CD4-positive, alpha-beta T cell treated with Interleukin-10 for 1 hour (primary cell): ENCODE results near the gene USP32.
A peak's percentile ranks its signal among the peaks of the same experiment; 100 is the strongest.
"Not testable (repeated sequence)": the region's sequence is repeated elsewhere in the genome, so short reads cannot be mapped to it uniquely, and the experiment has no call there.

Experiments
- DNase-seq: peaks from one replicate; pipeline ENCODE4 v3.0.0-alpha.2; 2020

USP32 gene

DNA sequence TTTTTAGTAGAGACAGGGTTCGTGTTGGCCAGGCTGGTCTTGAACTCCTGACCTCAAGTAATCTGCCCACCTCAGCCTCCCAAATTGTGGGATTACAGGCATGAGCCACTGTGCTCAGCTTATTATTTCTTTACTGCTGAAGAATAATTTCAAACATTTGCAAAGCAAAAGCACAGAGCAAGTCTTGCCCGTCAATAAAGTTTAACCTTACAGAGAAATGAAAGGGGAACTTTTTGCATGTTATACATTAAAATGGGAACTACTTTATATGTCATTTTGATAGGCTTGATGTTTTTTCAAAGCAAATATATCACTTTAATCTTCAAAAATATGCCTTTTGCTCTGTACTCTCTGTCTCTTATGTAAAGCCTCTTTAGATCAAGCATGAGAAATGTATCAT lies 173.2 kb downstream of the USP32 start:
- not testable (repeated sequence) for DNase-seq

GRCh38 chr17:60215895-60216294 lies 176.0 kb downstream of the USP32 start:
- not testable (repeated sequence) for DNase-seq

DNA sequence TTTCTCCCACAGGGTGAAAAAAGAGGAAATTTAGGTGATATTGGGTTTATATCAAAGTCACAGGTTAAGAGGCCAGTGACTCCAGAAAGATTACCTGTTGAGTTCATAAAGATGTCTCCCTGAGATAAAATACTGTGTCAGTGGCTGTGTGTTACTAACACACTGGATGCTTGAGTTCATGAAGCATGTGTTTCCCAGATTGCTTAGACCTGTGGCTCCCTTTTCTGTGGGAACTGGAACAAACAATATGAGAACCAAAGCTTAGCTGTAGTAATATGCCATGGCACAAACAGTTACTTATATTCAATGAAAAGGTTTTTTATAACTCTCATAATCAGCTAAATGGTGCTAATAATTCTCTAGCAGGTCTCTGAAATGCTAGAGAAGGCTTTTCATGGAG lies 180.7 kb downstream of the USP32 start:
- not testable (repeated sequence) for DNase-seq

GRCh38 chr17:60208302-60208701 lies 183.6 kb downstream of the USP32 start:
- DNase-seq: not testable (repeated sequence)

- DNase-seq: not testable (repeated sequence)
Observed at GRCh38 chr17:60205782-60206181, 186.2 kb downstream of the USP32 start.

DNA sequence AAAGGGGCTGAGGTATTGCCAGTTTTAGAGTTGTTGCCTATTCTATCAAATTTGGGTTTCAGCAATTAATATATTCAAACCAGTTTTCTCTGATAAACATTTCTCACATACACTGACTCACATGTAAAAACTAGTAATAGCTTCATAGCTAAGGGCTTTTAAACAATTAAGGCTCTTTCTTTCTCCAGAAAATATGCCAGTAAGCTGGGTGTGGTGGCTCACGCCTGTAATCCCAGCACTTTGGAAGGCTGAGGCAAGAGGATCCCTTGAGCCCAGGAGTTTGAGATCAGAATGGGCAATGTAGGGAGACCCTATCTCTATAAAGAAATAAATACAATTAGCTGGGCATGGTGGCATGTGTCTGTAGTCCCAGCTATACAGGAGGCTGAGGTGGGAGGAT lies 193.3 kb downstream of the USP32 start:
- DNase-seq: not testable (repeated sequence)

- DNase-seq: not testable (repeated sequence)
Observed at GRCh38 chr17:60194141-60194540, 197.8 kb downstream of the USP32 start.

DNA sequence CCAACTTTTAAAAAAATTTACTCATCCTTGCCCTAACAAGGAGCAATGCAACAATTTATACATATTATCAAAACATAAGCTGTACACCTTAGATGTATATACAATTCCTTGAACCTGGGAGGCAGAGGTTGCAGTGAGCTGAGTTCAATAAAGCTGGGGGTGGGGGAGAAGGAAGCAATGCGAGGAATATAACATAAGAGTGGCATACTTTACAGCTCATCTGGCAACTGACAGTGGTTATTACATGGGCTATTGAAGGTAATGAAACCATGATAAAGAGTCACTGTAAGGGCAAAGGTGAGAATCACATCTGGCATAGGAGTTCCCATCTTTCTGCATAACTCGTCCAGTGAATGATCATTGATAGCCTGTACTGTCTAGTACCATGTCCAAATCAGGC lies 198.5 kb downstream of the USP32 start:
- no peak for DNase-seq

DNA sequence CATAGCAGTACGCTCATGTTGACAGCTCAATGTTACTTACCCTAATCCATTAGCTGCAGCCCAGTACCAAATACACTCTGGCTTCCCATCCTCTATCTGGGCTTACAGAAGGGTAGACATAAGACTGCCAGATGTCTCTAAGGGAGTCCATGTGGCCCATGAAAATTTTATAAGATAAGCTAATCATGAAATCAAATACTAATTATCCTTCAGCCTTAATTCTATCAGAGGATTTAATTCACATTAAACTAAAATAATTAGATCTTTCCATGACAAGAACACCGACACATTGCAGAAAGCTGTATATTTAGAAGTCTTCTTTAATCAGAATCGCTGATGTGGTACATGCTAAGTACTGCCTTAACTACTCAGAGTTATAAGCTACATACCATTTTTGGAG lies 198.9 kb downstream of the USP32 start:
- DNase-seq: not testable (repeated sequence)

GRCh38 chr17:60190032-60190431 lies 201.9 kb downstream of the USP32 start:
- DNase-seq: not testable (repeated sequence)

- no peak for DNase-seq
Observed at GRCh38 chr17:60188759-60189158, 203.2 kb downstream of the USP32 start.

DNA sequence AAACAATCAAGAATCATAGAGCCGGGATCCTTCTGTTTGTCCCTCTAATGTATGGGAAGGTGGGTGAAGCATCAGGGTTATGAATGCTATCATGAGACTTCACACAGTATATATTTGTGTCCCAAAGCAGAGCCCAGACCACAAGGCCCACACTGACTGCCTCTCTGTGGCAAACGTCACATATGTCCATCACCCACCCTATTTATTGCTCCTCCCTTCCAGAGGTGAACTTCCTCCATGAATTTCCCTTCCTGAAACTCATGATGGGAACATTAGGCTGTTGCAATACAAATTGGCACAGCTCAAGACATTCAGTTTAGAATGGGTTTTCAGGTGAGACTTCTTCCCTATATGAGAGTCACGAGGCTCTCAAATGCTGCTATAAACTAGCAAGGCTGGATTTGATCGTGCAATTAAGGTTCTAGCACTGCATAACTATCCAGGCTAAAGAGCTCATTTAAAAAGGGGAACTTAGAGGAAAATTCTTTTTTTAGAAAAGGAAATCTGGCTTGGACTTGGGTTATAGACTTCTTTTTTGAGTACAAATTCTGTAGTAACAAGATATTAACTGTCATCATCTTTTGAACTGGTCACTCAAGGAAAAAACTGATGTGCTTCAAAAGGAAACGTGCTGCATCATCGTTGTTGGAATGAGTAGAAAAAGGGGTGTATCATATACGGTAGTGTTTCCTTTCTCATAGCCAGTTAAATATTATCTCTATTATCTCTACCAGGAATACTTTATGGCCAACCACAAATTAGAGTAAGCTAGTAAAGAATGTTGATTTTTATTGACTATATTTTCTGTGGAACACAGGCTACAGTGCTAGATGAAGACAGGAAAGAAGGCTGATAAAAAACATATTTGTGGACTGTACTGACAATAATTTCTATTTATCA lies 204.8 kb downstream of the USP32 start:
- not testable (repeated sequence) for DNase-seq

- not testable (repeated sequence) for DNase-seq
Observed at GRCh38 chr17:60186372-60186771, 205.6 kb downstream of the USP32 start.

DNA sequence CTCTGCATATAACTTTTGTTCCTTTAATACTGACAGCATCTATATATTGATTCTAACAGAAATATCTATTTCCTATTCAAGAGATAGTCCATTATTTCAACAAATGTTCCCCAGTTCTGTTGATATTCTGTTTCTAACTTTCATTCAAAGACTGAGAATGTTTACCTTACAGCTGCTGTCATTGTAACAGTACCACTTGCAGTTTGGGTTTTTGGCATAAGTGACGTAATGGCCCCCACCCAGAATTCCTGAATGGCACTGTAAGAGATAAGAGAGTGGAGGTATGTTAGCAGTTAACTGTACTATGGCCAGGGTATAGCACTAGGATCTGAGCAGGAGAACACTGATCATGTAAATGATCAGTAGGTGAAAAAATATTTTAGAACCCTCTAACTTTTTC lies 211.6 kb downstream of the USP32 start:
- DNase-seq: not testable (repeated sequence)

GRCh38 chr17:60178180-60178579 lies 213.8 kb downstream of the USP32 start:
- not testable (repeated sequence) for DNase-seq

DNA sequence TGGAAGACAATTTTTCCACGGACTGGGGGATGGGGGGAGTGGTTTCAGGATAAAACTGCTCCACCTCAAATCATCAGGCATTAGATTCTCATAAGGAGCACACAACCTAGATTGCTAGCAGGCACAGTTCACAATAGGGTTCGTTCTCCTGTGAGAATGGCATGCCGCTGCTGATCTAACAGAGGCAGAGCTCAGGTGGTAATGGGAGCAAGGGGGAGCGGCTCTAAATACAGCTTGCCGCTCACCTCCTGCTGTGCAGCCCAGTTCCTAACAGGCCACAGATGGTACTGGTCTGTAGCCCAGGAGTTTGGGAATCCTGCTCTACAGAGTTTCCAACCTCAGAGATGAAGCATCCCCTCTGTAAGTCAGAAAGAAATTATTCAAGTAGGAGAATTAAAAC lies 215.2 kb downstream of the USP32 start:
- not testable (repeated sequence) for DNase-seq

DNA sequence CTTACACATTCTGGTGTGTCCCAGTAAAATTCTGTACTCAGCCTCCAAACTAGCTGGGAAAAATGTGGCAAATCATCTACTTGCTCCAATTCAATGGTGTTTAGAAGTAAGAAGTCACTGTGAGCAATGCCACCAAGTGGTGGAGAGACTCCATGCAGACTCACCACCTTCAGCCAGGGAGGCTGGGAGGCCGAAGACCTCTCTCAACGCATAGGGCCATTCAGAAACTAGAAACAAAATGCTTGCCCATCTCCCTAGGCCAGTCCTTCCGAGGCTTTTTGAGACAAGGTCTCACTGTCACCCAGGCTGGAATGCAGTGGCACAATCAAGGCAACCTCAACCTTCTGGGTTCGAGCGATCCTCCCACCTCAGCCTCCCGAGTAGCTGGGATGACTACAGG lies 217.2 kb downstream of the USP32 start:
- DNase-seq: not testable (repeated sequence)

GRCh38 chr17:60174035-60174434 lies 217.9 kb downstream of the USP32 start:
- no peak for DNase-seq

DNA sequence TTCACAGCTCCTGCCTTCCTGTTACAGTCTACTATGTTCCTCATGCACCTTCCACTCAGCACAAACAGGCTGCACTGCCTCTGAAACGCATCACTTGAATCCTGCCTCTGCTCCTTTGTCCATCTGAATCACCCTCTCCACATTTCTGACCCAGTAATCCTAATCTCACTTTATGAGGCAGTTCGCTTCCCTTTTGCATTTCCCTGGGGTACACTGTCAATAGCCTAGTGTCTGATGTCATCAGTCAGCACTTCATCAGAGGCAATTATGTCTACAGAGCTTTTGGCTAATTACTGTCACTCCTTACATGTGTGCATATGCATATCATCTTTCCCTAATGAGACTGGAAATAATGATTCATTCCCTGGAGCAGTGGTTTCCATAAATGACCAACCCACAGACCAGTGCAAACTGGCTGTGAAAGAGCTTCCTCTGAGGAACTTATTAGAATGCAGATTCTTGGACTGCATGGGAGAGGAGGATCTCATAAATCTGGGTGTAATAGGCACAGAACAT lies 218.6 kb downstream of the USP32 start:
- no peak for DNase-seq

DNA sequence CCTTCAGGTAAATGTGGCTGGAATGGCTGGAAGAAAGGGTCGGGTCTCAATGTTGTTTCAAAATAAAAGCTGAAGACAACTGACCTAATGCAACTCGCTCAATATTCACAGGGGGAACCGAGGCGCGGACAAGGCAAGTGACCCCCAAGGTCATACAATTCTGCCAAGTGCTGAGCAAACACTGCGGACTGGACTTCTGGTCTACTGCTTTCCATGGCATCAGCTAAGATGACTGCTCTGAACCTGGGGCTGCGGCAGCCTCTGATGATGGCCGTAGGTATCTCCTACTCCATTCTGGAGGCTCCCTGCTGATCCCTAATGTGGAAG lies 220.2 kb downstream of the USP32 start:
- no peak for DNase-seq

- DNase-seq: no peak
Observed at GRCh38 chr17:60170835-60171752, 220.8 kb downstream of the USP32 start.

DNA sequence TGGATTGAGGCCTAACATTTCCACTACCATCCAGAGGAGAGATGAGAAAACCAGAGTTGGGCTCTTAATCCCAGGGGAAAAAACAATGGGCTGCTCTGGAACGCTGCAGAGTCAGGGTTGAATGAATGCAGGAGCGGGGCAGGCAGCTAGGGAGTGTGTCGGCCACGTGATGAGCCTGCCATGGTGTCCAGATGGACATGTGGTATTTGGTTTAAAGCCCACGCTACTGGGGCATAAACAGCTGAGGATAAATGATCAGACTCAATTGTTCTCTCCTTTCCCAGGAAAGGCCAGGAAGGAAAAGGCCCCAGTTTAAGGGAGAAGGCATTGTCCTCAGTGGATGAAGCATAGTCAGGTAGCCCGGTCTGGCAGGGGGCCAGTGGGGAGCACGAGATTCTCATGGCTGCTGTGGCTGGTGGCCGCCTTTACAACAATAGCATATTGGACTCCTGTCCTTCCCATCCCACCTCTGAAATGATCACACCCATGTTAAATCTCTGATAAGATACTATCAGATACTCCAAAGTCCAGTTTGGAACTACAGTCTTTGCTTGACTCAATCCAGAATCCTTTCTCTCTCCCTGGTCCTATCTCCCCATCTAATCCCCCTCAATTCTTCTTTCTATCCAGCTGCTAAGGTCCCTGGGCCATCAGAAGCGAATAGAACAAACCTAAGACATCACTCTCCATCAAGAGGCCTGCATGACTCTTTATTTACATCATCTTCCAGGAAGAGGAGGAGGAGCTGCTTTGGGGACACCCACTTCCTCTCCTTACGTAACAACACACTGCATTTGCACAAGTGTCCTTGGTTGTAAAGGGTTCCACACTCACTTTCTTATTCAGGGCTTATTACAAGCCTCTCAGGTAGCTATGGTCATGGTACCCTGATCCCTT lies 221.8 kb downstream of the USP32 start:
- peak; percentile 38 for DNase-seq
